HEK293 (cell line): ENCODE results near the gene SLX9.

Source experiments
- CTCF ChIA-PET: fragments of 350-600 bp; formaldehyde crosslinking; extraction: SDS; loops from one replicate; lab custom pipeline; 2021; ENCODE audit warnings: antibody characterized with exemption; lab: Yijun Ruan, JAX
- POLR2A ChIA-PET: fragments of 300-600 bp; formaldehyde crosslinking; extraction: SDS; loops from one replicate; lab custom pipeline; 2020; ENCODE audit warnings: antibody characterized with exemption, inconsistent platforms; lab: Yijun Ruan, JAX
- H3K27ac ChIP-seq: fragments of 200-500 bp; sonication (Bioruptor generic); 2 replicates; pipeline ENCODE4 v1.5.1; 2014; ENCODE audit warnings: low read depth, low read length, control low read depth, inconsistent platforms; ENCODE audit errors: extremely low read depth
- H3K36me3 ChIP-seq, 2 experiments: fragments of 200-500 bp in 1 of 2; sonication (Bioruptor generic) in 1 of 2; 1 replicate in 1 of 2; 2 replicates in 1 of 2; pipeline ENCODE4 v1.5.1; 2014 to 2017; ENCODE audit warnings: inconsistent platforms in 2 of 2, low read length in 2 of 2; ENCODE audit not compliant: control insufficient read depth in 2 of 2, insufficient read depth in 1 of 2
- H3K4me1 ChIP-seq: fragments of 200-500 bp; sonication (Bioruptor generic); 2 replicates; pipeline ENCODE4 v1.5.1; 2014; ENCODE audit warnings: mild to moderate bottlenecking, low read length, inconsistent platforms; ENCODE audit not compliant: control insufficient read depth, insufficient read depth
- H3K4me3 ChIP-seq: 2 replicates; pipeline ENCODE4 v1.5.1; 2011; ENCODE audit warnings: low read depth, mild to moderate bottlenecking, control low read depth, low read length, moderate library complexity
- H3K9me3 ChIP-seq: fragments of 200-500 bp; sonication (Bioruptor generic); 2 replicates; pipeline ENCODE4 v1.5.1; 2014; ENCODE audit warnings: low read depth, low read length, inconsistent platforms; ENCODE audit not compliant: control insufficient read depth, insufficient read depth
- BCL11A ChIP-seq: fragments of 450-650 bp; formaldehyde crosslinking; IDR thresholded peaks from 2 replicates; pipeline ENCODE4 v1.5.1; 2016; ENCODE audit warnings: low read depth, missing biosample characterization, missing genetic modification characterization
- BCL11B ChIP-seq: fragments of 450-650 bp; formaldehyde crosslinking; IDR thresholded peaks from 2 replicates; pipeline ENCODE4 v1.5.1; 2016; ENCODE audit warnings: low read depth, missing biosample characterization, missing genetic modification characterization
- PRDM6 ChIP-seq: fragments of 450-650 bp; formaldehyde crosslinking; IDR thresholded peaks from 2 replicates; pipeline ENCODE4 v1.5.1; 2017; ENCODE audit warnings: missing biosample characterization, missing genetic modification characterization
- SCRT2 ChIP-seq: fragments of 450-650 bp; formaldehyde crosslinking; IDR thresholded peaks from 2 replicates; pipeline ENCODE4 v1.5.1; 2016; ENCODE audit warnings: missing biosample characterization, missing genetic modification characterization
- ZNF132 ChIP-seq: fragments of 450-650 bp; formaldehyde crosslinking; IDR thresholded peaks from 2 replicates; pipeline ENCODE4 v1.5.1; 2017; ENCODE audit warnings: missing biosample characterization, missing genetic modification characterization, borderline replicate concordance
- ZNF16 ChIP-seq: fragments of 450-650 bp; formaldehyde crosslinking; IDR thresholded peaks from 2 replicates; pipeline ENCODE4 v1.5.1; 2016; ENCODE audit warnings: low read depth, missing biosample characterization, missing genetic modification characterization
- ZNF174 ChIP-seq: fragments of 450-650 bp; formaldehyde crosslinking; IDR thresholded peaks from 2 replicates; pipeline ENCODE4 v1.5.0; 2017; ENCODE audit warnings: missing biosample characterization, mild to moderate bottlenecking, missing genetic modification characterization
- ZNF18 ChIP-seq: fragments of 450-650 bp; formaldehyde crosslinking; IDR thresholded peaks from 2 replicates; pipeline ENCODE4 v1.5.1; 2016; ENCODE audit warnings: missing biosample characterization, missing genetic modification characterization
- ZNF184 ChIP-seq: fragments of 450-650 bp; IDR thresholded peaks from 2 replicates; pipeline ENCODE4 v1.5.1; 2018; ENCODE audit warnings: missing biosample characterization, mild to moderate bottlenecking, missing genetic modification characterization
- ZNF341 ChIP-seq: fragments of 450-650 bp; formaldehyde crosslinking; IDR thresholded peaks from 2 replicates; pipeline ENCODE4; 2016; ENCODE audit warnings: low read depth, missing biosample characterization, missing genetic modification characterization
- ZNF391 ChIP-seq: fragments of 450-650 bp; formaldehyde crosslinking; IDR thresholded peaks from 2 replicates; pipeline ENCODE4 v1.5.1; 2016; ENCODE audit warnings: low read depth, missing biosample characterization, missing genetic modification characterization, borderline replicate concordance
- ZNF398 ChIP-seq: fragments of 450-650 bp; formaldehyde crosslinking; IDR thresholded peaks from 2 replicates; pipeline ENCODE4 v1.5.1; 2017; ENCODE audit warnings: missing biosample characterization, missing genetic modification characterization
- ZNF629 ChIP-seq: fragments of 450-650 bp; formaldehyde crosslinking; IDR thresholded peaks from 2 replicates; pipeline ENCODE4 v1.5.1; 2017; ENCODE audit warnings: missing biosample characterization, missing genetic modification characterization
- ZNF701 ChIP-seq: fragments of 450-650 bp; formaldehyde crosslinking; IDR thresholded peaks from 2 replicates; pipeline ENCODE4 v1.5.1; 2016; ENCODE audit warnings: missing biosample characterization, missing genetic modification characterization
- ZNF707 ChIP-seq: fragments of 450-650 bp; formaldehyde crosslinking; IDR thresholded peaks from 2 replicates; pipeline ENCODE4 v1.5.1; 2016; ENCODE audit warnings: missing biosample characterization, missing genetic modification characterization
- ZNF791 ChIP-seq: fragments of 450-650 bp; formaldehyde crosslinking; IDR thresholded peaks from 2 replicates; pipeline ENCODE4 v1.5.1; 2016; ENCODE audit warnings: missing biosample characterization, missing genetic modification characterization
- TF ChIP-seq, protein P1 (sequence below): fragments of 450-650 bp; formaldehyde crosslinking; IDR thresholded peaks from 2 replicates; pipeline ENCODE4 v1.5.1; 2017; ENCODE audit warnings: missing biosample characterization, missing genetic modification characterization
- TF ChIP-seq, protein P2 (sequence below): fragments of 450-650 bp; formaldehyde crosslinking; IDR thresholded peaks from 2 replicates; pipeline ENCODE4 v1.5.1; 2016; ENCODE audit warnings: missing biosample characterization, missing genetic modification characterization, borderline replicate concordance

SLX9 gene

DNA sequence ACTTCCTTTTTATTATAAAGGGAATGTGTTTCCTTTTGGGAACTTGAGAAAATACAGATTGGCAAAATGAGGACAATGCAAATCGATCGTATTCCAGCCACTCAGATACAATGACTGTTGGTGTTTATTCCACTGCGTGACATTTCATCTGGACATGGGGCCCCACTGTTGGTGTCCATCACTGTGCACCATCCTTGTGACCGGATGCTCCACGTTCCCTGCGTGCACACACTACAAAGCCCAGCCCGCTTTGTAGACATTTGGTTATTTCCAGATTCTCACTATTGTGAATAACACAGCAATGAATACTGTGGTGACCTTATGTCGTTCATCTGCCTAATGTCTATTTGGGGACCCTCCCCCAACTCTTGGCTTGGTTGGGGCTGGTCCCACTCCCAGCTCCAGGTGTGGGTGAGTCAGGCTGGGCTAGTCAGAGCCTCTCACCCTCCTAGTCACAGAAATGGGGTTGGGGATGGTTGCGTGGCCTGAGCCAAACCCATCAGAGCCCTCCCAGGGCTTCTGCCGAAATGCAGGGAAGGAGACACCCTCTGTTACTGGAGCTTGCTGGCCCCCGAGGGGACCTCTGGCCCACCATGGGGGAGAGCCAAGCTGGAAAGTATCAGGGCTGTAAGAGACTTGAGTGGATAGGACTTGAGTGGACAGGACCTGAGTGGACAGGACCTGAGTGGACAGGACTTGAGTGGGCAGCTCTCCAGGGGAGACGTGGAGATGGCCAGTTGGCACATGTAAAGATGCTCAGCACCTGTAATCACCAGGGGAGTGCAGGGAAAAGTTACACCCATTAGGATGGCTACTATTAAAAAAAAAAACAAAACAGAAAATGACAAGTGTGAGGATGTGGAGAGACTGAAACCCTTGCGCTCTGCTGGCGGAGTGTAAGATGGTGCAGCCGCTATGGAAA is 77.5 kb downstream of the SLX9 start:
- no peaks in the 10 kb centered on the region for H3K36me3 ChIP-seq
- H3K4me3 ChIP-seq: no peak overlapping the region
- ChIA-PET POLR2A (no interaction called here), CTCF (interaction anchor here (2.1 kb wide), 1 partner anchor 120 kb away, joined by 8 read pairs; no protein-coding TSS in a partner anchor)
- 0 out of 2 replicates have a peak, but pooled peaks cover under 1% of the 10 kb centered on the region for H3K4me1 ChIP-seq
- TF ChIP-seq ZNF16 (tag by site-specific recombination): no peak
- TF ChIP-seq BCL11B (tag by site-specific recombination): no peak
- no peak for TF ChIP-seq ZNF791
- TF ChIP-seq ZNF398 (tag by site-specific recombination): no peak
- no peak for TF ChIP-seq ZNF184 (tag by site-specific recombination)
- TF ChIP-seq, all 188 proteins: peak for 0
- Histone ChIP-seq H3K9me3 (no peaks in the 10 kb centered on the region), H3K27ac (no peak overlapping the region)

GRCh38 chr21:45018131-45019075 is 78.6 kb downstream of the SLX9 start:
- ChIA-PET POLR2A (no interaction called here), CTCF (interaction anchor here (2.1 kb wide), 1 partner anchor 119 kb away, joined by 8 read pairs; no protein-coding TSS in a partner anchor)
- peak overlapping the region; percentile 15 for H3K4me3 ChIP-seq
- H3K9me3 ChIP-seq: no peaks in the 10 kb centered on the region
- H3K27ac ChIP-seq: peak overlapping the region; percentile 27; the same call in 1 of the 2 replicates
- H3K36me3 ChIP-seq: no peaks in the 10 kb centered on the region
- no peaks in the 10 kb centered on the region for H3K4me1 ChIP-seq
- no peak for TF ChIP-seq BCL11A (tag by site-specific recombination)
- TF ChIP-seq ZNF391 (tag by site-specific recombination): no peak
- TF ChIP-seq ZNF18 (tag by site-specific recombination): no peak
- no peak for TF ChIP-seq PRDM6 (tag by site-specific recombination)
- no peak for TF ChIP-seq ZNF341 (tag by site-specific recombination)
- TF ChIP-seq, protein P1, sequence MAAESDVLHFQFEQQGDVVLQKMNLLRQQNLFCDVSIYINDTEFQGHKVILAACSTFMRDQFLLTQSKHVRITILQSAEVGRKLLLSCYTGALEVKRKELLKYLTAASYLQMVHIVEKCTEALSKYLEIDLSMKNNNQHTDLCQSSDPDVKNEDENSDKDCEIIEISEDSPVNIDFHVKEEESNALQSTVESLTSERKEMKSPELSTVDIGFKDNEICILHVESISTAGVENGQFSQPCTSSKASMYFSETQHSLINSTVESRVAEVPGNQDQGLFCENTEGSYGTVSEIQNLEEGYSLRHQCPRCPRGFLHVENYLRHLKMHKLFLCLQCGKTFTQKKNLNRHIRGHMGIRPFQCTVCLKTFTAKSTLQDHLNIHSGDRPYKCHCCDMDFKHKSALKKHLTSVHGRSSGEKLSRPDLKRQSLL: no peak
- no peak for TF ChIP-seq ZNF701 (tag by site-specific recombination)
- TF ChIP-seq SCRT2 (tag by site-specific recombination): no peak
- TF ChIP-seq ZNF174: no peak
- TF ChIP-seq ZNF132 (tag by site-specific recombination): no peak
- TF ChIP-seq ZNF629: no peak
- TF ChIP-seq ZNF707 (tag by site-specific recombination): no peak
- TF ChIP-seq, protein P2, sequence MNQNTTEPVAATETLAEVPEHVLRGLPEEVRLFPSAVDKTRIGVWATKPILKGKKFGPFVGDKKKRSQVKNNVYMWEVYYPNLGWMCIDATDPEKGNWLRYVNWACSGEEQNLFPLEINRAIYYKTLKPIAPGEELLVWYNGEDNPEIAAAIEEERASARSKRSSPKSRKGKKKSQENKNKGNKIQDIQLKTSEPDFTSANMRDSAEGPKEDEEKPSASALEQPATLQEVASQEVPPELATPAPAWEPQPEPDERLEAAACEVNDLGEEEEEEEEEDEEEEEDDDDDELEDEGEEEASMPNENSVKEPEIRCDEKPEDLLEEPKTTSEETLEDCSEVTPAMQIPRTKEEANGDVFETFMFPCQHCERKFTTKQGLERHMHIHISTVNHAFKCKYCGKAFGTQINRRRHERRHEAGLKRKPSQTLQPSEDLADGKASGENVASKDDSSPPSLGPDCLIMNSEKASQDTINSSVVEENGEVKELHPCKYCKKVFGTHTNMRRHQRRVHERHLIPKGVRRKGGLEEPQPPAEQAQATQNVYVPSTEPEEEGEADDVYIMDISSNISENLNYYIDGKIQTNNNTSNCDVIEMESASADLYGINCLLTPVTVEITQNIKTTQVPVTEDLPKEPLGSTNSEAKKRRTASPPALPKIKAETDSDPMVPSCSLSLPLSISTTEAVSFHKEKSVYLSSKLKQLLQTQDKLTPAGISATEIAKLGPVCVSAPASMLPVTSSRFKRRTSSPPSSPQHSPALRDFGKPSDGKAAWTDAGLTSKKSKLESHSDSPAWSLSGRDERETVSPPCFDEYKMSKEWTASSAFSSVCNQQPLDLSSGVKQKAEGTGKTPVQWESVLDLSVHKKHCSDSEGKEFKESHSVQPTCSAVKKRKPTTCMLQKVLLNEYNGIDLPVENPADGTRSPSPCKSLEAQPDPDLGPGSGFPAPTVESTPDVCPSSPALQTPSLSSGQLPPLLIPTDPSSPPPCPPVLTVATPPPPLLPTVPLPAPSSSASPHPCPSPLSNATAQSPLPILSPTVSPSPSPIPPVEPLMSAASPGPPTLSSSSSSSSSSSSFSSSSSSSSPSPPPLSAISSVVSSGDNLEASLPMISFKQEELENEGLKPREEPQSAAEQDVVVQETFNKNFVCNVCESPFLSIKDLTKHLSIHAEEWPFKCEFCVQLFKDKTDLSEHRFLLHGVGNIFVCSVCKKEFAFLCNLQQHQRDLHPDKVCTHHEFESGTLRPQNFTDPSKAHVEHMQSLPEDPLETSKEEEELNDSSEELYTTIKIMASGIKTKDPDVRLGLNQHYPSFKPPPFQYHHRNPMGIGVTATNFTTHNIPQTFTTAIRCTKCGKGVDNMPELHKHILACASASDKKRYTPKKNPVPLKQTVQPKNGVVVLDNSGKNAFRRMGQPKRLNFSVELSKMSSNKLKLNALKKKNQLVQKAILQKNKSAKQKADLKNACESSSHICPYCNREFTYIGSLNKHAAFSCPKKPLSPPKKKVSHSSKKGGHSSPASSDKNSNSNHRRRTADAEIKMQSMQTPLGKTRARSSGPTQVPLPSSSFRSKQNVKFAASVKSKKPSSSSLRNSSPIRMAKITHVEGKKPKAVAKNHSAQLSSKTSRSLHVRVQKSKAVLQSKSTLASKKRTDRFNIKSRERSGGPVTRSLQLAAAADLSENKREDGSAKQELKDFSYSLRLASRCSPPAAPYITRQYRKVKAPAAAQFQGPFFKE (tag by site-specific recombination): no peak
